NCI-H1105 treated with DMSO at 0.1 percent for 48 hours (cell line): ENCODE data around the gene SMU1.
"Not testable (repeated sequence)": the region's sequence is repeated elsewhere in the genome, so short reads cannot be mapped to it uniquely, and the experiment has no call there.

Experiments
- DNase-seq: peaks from one replicate; lab custom pipeline; 2025; lab: John Stamatoyannopoulos, UW

The SMU1 gene

GRCh38 chr9:33105504-33105903, 29.0 kb upstream of the SMU1 start:
- DNase-seq, result no peak

GRCh38 chr9:33104401-33104800, 27.9 kb upstream of the SMU1 start:
- DNase-seq, result no peak

GRCh38 chr9:33103501-33104281, 27.2 kb upstream of the SMU1 start:
- DNase-seq, result no peak

- DNase-seq, result no peak
These were observed 26.2 kb upstream of the SMU1 start for GRCh38 chr9:33102551-33103210.

- DNase-seq, result no peak
These were observed 24.9 kb upstream of the SMU1 start for GRCh38 chr9:33101104-33101951.

GRCh38 chr9:33099754-33100153, 23.3 kb upstream of the SMU1 start:
- DNase-seq, result no peak

GRCh38 chr9:33097192-33097591, 20.7 kb upstream of the SMU1 start:
- no peak for DNase-seq

GRCh38 chr9:33092634-33093033, 16.2 kb upstream of the SMU1 start:
- DNase-seq, result no peak

GRCh38 chr9:33085672-33086071, 9.2 kb upstream of the SMU1 start:
- DNase-seq, result not testable (repeated sequence)

- DNase-seq, result no peak
These were observed 6.3 kb upstream of the SMU1 start for GRCh38 chr9:33082538-33083326.

- no peak for DNase-seq
These were observed 5.7 kb upstream of the SMU1 start for GRCh38 chr9:33082128-33082527.

- DNase-seq, result peak; percentile 89
These were observed 4.8 kb upstream of the SMU1 start for GRCh38 chr9:33081128-33081851.

GRCh38 chr9:33080534-33080933, 4.1 kb upstream of the SMU1 start:
- peak; percentile 2 for DNase-seq

- no peak for DNase-seq
These were observed 7.5 kb downstream of the SMU1 start for GRCh38 chr9:33068991-33069390.

GRCh38 chr9:33065157-33066076, 11.1 kb downstream of the SMU1 start:
- no peak for DNase-seq

- DNase-seq, result no peak
These were observed 25.3 kb downstream of the SMU1 start for GRCh38 chr9:33051144-33051543.

GRCh38 chr9:33049680-33050361, 26.7 kb downstream of the SMU1 start:
- no peak for DNase-seq

- DNase-seq, result no peak
These were observed 28.4 kb downstream of the SMU1 start for GRCh38 chr9:33048054-33048465.

- DNase-seq, result no peak
These were observed 30.4 kb downstream of the SMU1 start for GRCh38 chr9:33046061-33046460.
